OCI-LY1 (cell line): ENCODE measurements around the gene ZGRF1.
A peak's percentile ranks its signal among the peaks of the same experiment; 100 is the strongest.

Source experiments
- H2AFZ ChIP-seq: fragments of 200-600 bp; sonication (generic), shearing (Covaris generic); 2 replicates; pipeline ENCODE4 v1.6.0; 2014; ENCODE audit warnings: antibody characterized with exemption, mild to moderate bottlenecking, low read length
- H3F3A ChIP-seq: fragments of 200-600 bp; sonication (generic), shearing (Covaris generic); 2 replicates; pipeline ENCODE4 v1.6.0; 2014; ENCODE audit warnings: mild to moderate bottlenecking, antibody characterized with exemption, low read length, moderate library complexity; ENCODE audit not compliant: insufficient read depth
- H3K27ac ChIP-seq: fragments of 200-600 bp; sonication (generic); 2 replicates; pipeline ENCODE4 v1.5.1; 2014; ENCODE audit warnings: low read length, mixed run types, mild to moderate bottlenecking, low read depth; ENCODE audit not compliant: poor library complexity, severe bottlenecking
- H3K27me3 ChIP-seq: fragments of 200-600 bp; sonication (generic); 2 replicates; pipeline ENCODE4 v1.6.0; 2014; ENCODE audit warnings: antibody characterized with exemption, mild to moderate bottlenecking, low read length, moderate library complexity; ENCODE audit not compliant: insufficient read depth
- H3K36me3 ChIP-seq: fragments of 200-600 bp; sonication (generic); 2 replicates; pipeline ENCODE4 v1.6.1; 2014; ENCODE audit warnings: mild to moderate bottlenecking, antibody characterized with exemption, low read length, moderate library complexity, mixed read lengths; ENCODE audit not compliant: insufficient read depth
- H3K4me1 ChIP-seq: fragments of 200-600 bp; sonication (generic); 2 replicates; pipeline ENCODE4 v1.5.1; 2014; ENCODE audit warnings: mild to moderate bottlenecking, low read length, moderate library complexity; ENCODE audit not compliant: insufficient read depth, severe bottlenecking
- H3K4me2 ChIP-seq: fragments of 200-600 bp; sonication (generic), shearing (Covaris generic); 2 replicates; pipeline ENCODE4 v1.6.1; 2014; ENCODE audit warnings: low read length
- H3K4me3 ChIP-seq: fragments of 200-600 bp; sonication (generic); 2 replicates; pipeline ENCODE4 v1.5.1; 2014; ENCODE audit warnings: low read length, low read depth, mild to moderate bottlenecking, mixed read lengths; ENCODE audit not compliant: poor library complexity, severe bottlenecking
- H3K79me2 ChIP-seq: fragments of 200-600 bp; shearing (Covaris generic); 2 replicates; pipeline ENCODE4 v1.6.1; 2016; ENCODE audit warnings: mixed run types, low read length, mixed read lengths; ENCODE audit not compliant: insufficient read depth
- H3K9ac ChIP-seq: fragments of 200-600 bp; sonication (generic), shearing (Covaris generic); 2 replicates; pipeline ENCODE4 v1.6.1; 2014; ENCODE audit warnings: mild to moderate bottlenecking, low read length, mixed read lengths
- H3K9me2 ChIP-seq: fragments of 200-600 bp; sonication (generic), shearing (Covaris generic); 2 replicates; pipeline ENCODE4 v1.6.1; 2014; ENCODE audit warnings: low read depth, mild to moderate bottlenecking, low read length, mixed read lengths
- H3K9me3 ChIP-seq: fragments of 200-600 bp; shearing (Covaris generic); 2 replicates; pipeline ENCODE4 v1.6.1; 2014; ENCODE audit warnings: low read length, mixed read lengths
- H4K20me1 ChIP-seq: fragments of 200-600 bp; sonication (generic), shearing (Covaris generic); 2 replicates; pipeline ENCODE4 v1.6.0; 2016; ENCODE audit warnings: mild to moderate bottlenecking, low read length; ENCODE audit not compliant: insufficient read depth
- EZH2 ChIP-seq: fragments of 200-600 bp; sonication (generic), shearing (Covaris generic); IDR thresholded peaks from 2 replicates; pipeline ENCODE4 v1.8.0; 2017; ENCODE audit warnings: borderline replicate concordance, mixed run types, mild to moderate bottlenecking, antibody characterized with exemption, low read length, moderate library complexity, mixed read lengths
- TF ChIP-seq, protein P1 (sequence below): fragments of 200-600 bp; sonication (generic), shearing (Covaris generic); IDR thresholded peaks from 2 replicates; pipeline ENCODE4 v1.5.1; 2017; ENCODE audit warnings: mild to moderate bottlenecking, antibody characterized with exemption, low read length, moderate library complexity, mixed read lengths

The ZGRF1 gene

DNA sequence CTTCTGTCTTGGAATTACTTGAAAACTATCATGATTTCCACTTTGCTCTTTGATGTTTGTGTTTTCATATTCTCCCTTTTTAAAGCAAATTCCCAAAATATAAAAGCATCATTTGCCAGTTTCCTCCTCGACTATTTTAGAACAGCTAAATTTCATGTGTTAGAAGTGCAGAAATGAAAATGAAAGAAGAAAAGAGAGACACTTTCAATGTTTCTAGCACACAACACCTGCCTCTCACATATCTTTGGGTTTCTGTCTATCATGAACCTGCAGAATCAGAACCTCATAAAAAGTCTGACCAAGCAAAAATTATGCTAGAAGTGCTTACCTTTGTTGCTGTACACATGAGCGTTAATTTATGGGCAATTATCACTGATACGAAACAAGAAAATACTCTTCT, 118.8 kb downstream of the ZGRF1 start:
- Histone ChIP-seq H4K20me1 (no peaks in the 10 kb centered on the region), H3F3A (no peaks in the 10 kb centered on the region), H3K27me3 (peaks cover 8% of the 10 kb centered on the region; the same call in 1 of the 2 replicates), H3K36me3 (no peaks in the 10 kb centered on the region), H3K9ac (no peak overlapping the region), H3K9me3 (no peaks in the 10 kb centered on the region), H3K79me2 (no peaks in the 10 kb centered on the region), H3K27ac (no peak overlapping the region), H2AFZ (no peak overlapping the region), H3K4me3 (no peak overlapping the region), H3K4me1 (peaks cover 36% of the 10 kb centered on the region), H3K4me2 (no peak overlapping the region), H3K9me2 (no peaks in the 10 kb centered on the region)
- no peak for TF ChIP-seq EZH2
- TF ChIP-seq, protein P1, sequence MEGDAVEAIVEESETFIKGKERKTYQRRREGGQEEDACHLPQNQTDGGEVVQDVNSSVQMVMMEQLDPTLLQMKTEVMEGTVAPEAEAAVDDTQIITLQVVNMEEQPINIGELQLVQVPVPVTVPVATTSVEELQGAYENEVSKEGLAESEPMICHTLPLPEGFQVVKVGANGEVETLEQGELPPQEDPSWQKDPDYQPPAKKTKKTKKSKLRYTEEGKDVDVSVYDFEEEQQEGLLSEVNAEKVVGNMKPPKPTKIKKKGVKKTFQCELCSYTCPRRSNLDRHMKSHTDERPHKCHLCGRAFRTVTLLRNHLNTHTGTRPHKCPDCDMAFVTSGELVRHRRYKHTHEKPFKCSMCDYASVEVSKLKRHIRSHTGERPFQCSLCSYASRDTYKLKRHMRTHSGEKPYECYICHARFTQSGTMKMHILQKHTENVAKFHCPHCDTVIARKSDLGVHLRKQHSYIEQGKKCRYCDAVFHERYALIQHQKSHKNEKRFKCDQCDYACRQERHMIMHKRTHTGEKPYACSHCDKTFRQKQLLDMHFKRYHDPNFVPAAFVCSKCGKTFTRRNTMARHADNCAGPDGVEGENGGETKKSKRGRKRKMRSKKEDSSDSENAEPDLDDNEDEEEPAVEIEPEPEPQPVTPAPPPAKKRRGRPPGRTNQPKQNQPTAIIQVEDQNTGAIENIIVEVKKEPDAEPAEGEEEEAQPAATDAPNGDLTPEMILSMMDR, result no peak

DNA sequence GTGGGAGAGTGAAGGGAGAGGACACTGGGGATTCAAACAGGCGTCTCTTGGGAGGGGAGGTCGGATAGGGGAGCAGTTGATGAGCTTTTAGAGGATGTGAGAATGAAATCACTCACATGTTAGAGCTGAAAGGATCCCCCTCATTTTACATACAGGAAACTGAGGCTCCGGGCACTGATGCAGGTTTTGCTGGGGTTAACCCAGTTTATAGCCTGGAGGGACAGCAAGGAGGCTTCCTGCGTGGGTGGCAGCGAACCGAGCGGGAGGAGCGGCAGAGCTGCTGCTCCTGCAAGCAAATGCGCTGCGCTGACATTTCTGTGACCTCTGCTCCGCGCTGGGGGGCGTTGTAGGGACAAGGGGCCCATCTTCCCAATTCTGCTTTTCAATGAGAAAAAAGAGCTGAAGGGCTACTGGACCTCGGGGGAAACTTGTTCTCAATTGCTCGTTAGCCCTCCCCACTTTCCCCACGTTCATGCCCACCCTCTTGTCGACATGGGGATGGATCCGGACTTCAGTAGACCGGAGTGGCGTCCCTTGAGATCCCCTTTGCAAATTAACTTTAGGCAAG, 119.6 kb downstream of the ZGRF1 start:
- Histone ChIP-seq H3K27ac (no peak overlapping the region), H3F3A (no peaks in the 10 kb centered on the region), H3K4me2 (peak overlapping the region; percentile 90), H3K9me3 (no peaks in the 10 kb centered on the region), H3K4me1 (peaks cover 31% of the 10 kb centered on the region), H3K27me3 (peaks cover 8% of the 10 kb centered on the region; the same call in 1 of the 2 replicates), H3K9ac (no peak overlapping the region), H3K36me3 (no peaks in the 10 kb centered on the region), H4K20me1 (no peaks in the 10 kb centered on the region), H3K79me2 (no peaks in the 10 kb centered on the region), H3K9me2 (no peaks in the 10 kb centered on the region), H3K4me3 (peak overlapping the region; percentile 63), H2AFZ (no peak overlapping the region)
- TF ChIP-seq EZH2, result no peak
- TF ChIP-seq, protein P1, result peak; percentile 24; the same call in 1 of the 2 replicates

DNA sequence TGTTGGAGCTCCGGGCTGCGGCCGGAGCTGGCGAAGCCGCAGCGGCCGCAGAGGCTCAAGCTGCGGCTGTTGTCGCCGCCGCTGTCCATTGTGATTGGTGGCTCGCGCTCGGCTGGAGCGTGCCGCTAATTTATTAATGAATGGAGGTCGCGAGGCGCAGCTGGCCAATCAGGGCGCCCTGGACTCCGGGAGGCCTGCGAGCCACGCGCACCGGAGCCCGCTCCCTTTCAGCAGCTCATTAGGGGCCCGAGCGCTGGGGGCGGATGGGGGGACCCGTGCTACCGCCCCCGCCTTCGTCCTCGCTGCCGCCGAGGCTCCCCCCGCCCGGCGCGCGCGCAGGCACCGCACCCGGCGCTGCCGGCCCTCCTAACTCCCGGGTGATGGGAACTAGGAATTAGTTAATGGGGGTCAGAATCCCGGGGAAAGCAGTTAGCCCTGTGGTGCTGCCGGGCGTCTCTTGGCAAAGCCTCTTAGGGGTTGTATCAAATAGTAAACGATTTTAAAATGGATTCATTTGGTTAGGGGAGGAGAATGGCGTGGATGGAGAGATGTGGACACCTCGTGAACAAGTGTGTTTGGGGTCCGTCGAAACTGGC, 120.1 kb downstream of the ZGRF1 start:
- no peaks in the 10 kb centered on the region for H3K36me3 ChIP-seq
- H3K27me3 ChIP-seq, result peaks cover 8% of the 10 kb centered on the region; the same call in 1 of the 2 replicates
- no peak overlapping the region for H3K9ac ChIP-seq
- no peaks in the 10 kb centered on the region for H3K9me2 ChIP-seq
- no peak overlapping the region for H3K27ac ChIP-seq
- no peak overlapping the region for H2AFZ ChIP-seq
- H3F3A ChIP-seq, result no peaks in the 10 kb centered on the region
- no peaks in the 10 kb centered on the region for H4K20me1 ChIP-seq
- TF ChIP-seq EZH2, result no peak
- TF ChIP-seq, protein P1, result no peak
- H3K4me2 ChIP-seq, result peak overlapping the region; percentile 90
- peaks cover 31% of the 10 kb centered on the region for H3K4me1 ChIP-seq
- no peaks in the 10 kb centered on the region for H3K9me3 ChIP-seq
- no peaks in the 10 kb centered on the region for H3K79me2 ChIP-seq
- peak overlapping the region; percentile 63 for H3K4me3 ChIP-seq
